ENCODE data around the gene PPAT. TPM values are rescaled to one million over a fixed set of nuclear protein-coding genes. Genes with fewer than 3 reads are reported as not detected.

Gene PPAT
- total RNA-seq (2014; rRNA removed; shearing (Covaris generic)) (87.4 and 96.8 TPM in 2 replicates), polyA plus RNA-seq (2016; fragmentation: Nextera tagmentation; extraction: Ambion mirVana) (56.3 and 63.0 TPM in 2 replicates)
- long read RNA-seq, transcript PPAT-201 (11 exons, 3,682 nt): major isoform, 36 of 54 reads
- long read RNA-seq, partial matches to known transcripts: 6 of 54 reads
- long read RNA-seq, other reads (novel, unspliced or antisense): 12 of 54 reads

DNA sequence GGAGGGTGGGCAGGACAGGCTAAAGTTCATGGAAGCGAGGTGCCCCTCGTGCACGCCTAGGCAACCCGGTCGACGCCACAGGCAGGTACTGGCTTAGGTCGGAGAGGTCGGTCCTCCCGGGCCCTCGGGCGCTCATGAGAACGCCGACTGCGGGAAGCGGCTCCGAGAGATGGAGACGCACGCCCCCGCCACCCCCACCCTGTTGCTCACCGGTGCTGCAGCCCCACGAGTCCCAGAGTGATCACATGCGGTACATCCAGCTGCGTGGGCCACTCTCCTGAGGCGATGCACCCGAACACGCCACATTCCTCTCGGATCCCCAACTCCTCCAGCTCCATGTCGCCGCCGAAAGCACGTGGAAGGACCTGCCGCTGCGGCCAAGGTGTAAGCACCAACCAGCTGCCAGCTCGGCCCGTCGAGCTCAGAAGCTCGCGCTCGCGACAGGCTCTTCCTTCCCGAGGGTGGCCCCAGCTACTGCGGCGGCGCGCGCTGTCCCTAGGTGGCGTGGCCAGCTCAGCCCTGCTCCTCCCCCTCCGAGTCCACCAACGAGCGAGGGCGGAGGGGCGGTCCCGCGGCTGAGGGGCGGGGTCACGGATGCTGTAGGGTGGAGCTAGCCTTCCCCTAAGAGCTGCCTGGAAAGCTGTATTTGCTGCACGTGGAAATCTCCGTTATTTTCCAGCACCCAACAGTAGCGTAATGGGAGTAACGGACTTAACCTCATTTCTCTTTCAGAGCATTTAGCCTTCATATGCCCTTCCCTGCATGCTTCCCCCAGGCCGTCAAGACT, at the start of gene PPAT:
Gene PPAT, minus strand, starts transcription at position 476 of the 787 bp plus-strand sequence. Its CDS starts 138 bp downstream, at position 338.
- peak within 1 kb of the TSS; percentile 95 for H3K27ac ChIP-seq (ENCODE audit: low read depth)
- peak within 1 kb of the TSS; percentile 92 for H3K4me2 ChIP-seq
- Mint-ChIP-seq H3K4me3 (peak within 1 kb of the TSS; percentile 99), H3K4me1 (peaks cover 35% of the 10 kb centered on the region), H3K9me3 (peaks cover 3% of the 10 kb centered on the region; the same call in 1 of the 3 replicates), H3K36me3 (ENCODE audit: low read depth) (peaks cover 44% of the 10 kb centered on the region), H3K27ac (peak within 1 kb of the TSS; percentile 99), H3K27me3 (ENCODE audit: insufficient read depth, low read depth, poor library complexity) (peaks cover 22% of the 10 kb centered on the region)
- peaks cover 92% of the 10 kb centered on the region for H3K79me2 ChIP-seq (replicated peaks; ENCODE audit: insufficient read depth)
- TF ChIP-seq JUNB (IDR thresholded peaks at IDR 0.05; ENCODE audit: unreplicated experiment): no peak
- TF ChIP-seq NANOG (IDR thresholded peaks at IDR 0.05; ENCODE audit: borderline replicate concordance): no peak
- TF ChIP-seq STAT1 (IDR thresholded peaks at IDR 0.05; ENCODE audit: unreplicated experiment): no peak
- TF ChIP-seq EZH2 (IDR thresholded peaks at IDR 0.05; ENCODE audit: low read depth, unreplicated experiment): no peak
- TF ChIP-seq, protein P1, sequence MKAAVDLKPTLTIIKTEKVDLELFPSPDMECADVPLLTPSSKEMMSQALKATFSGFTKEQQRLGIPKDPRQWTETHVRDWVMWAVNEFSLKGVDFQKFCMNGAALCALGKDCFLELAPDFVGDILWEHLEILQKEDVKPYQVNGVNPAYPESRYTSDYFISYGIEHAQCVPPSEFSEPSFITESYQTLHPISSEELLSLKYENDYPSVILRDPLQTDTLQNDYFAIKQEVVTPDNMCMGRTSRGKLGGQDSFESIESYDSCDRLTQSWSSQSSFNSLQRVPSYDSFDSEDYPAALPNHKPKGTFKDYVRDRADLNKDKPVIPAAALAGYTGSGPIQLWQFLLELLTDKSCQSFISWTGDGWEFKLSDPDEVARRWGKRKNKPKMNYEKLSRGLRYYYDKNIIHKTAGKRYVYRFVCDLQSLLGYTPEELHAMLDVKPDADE (IDR thresholded peaks at IDR 0.05): no peak; the same call in 1 of the 2 replicates
- no peak for TF ChIP-seq ZNF114 (CRISPR knock-in tag; IDR thresholded peaks at IDR 0.05)
- no peak for TF ChIP-seq EZH2phosphoT487 (IDR thresholded peaks at IDR 0.05; ENCODE audit: unreplicated experiment)
- TF ChIP-seq, protein P2, sequence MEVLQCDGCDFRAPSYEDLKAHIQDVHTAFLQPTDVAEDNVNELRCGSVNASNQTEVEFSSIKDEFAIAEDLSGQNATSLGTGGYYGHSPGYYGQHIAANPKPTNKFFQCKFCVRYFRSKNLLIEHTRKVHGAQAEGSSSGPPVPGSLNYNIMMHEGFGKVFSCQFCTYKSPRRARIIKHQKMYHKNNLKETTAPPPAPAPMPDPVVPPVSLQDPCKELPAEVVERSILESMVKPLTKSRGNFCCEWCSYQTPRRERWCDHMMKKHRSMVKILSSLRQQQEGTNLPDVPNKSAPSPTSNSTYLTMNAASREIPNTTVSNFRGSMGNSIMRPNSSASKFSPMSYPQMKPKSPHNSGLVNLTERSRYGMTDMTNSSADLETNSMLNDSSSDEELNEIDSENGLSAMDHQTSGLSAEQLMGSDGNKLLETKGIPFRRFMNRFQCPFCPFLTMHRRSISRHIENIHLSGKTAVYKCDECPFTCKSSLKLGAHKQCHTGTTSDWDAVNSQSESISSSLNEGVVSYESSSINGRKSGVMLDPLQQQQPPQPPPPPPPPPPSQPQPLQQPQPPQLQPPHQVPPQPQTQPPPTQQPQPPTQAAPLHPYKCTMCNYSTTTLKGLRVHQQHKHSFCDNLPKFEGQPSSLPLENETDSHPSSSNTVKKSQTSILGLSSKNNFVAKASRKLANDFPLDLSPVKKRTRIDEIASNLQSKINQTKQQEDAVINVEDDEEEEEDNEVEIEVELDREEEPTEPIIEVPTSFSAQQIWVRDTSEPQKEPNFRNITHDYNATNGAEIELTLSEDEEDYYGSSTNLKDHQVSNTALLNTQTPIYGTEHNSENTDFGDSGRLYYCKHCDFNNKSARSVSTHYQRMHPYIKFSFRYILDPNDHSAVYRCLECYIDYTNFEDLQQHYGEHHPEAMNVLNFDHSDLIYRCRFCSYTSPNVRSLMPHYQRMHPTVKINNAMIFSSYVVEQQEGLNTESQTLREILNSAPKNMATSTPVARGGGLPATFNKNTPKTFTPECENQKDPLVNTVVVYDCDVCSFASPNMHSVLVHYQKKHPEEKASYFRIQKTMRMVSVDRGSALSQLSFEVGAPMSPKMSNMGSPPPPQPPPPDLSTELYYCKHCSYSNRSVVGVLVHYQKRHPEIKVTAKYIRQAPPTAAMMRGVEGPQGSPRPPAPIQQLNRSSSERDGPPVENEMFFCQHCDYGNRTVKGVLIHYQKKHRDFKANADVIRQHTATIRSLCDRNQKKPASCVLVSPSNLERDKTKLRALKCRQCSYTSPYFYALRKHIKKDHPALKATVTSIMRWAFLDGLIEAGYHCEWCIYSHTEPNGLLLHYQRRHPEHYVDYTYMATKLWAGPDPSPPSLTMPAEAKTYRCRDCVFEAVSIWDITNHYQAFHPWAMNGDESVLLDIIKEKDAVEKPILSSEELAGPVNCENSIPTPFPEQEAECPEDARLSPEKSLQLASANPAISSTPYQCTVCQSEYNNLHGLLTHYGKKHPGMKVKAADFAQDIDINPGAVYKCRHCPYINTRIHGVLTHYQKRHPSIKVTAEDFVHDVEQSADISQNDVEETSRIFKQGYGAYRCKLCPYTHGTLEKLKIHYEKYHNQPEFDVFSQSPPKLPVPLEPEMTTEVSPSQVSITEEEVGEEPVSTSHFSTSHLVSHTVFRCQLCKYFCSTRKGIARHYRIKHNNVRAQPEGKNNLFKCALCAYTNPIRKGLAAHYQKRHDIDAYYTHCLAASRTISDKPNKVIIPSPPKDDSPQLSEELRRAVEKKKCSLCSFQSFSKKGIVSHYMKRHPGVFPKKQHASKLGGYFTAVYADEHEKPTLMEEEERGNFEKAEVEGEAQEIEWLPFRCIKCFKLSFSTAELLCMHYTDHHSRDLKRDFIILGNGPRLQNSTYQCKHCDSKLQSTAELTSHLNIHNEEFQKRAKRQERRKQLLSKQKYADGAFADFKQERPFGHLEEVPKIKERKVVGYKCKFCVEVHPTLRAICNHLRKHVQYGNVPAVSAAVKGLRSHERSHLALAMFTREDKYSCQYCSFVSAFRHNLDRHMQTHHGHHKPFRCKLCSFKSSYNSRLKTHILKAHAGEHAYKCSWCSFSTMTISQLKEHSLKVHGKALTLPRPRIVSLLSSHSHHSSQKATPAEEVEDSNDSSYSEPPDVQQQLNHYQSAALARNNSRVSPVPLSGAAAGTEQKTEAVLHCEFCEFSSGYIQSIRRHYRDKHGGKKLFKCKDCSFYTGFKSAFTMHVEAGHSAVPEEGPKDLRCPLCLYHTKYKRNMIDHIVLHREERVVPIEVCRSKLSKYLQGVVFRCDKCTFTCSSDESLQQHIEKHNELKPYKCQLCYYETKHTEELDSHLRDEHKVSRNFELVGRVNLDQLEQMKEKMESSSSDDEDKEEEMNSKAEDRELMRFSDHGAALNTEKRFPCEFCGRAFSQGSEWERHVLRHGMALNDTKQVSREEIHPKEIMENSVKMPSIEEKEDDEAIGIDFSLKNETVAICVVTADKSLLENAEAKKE (CRISPR knock-in tag; IDR thresholded peaks at IDR 0.05): no peak
- TF ChIP-seq POLR2AphosphoS5 (IDR thresholded peaks at IDR 0.05; ENCODE audit: low read depth): peak; percentile 94
- TF ChIP-seq ZNF331 (CRISPR knock-in tag; IDR thresholded peaks at IDR 0.05; ENCODE audit: low read depth): no peak
- TF ChIP-seq, protein P3, sequence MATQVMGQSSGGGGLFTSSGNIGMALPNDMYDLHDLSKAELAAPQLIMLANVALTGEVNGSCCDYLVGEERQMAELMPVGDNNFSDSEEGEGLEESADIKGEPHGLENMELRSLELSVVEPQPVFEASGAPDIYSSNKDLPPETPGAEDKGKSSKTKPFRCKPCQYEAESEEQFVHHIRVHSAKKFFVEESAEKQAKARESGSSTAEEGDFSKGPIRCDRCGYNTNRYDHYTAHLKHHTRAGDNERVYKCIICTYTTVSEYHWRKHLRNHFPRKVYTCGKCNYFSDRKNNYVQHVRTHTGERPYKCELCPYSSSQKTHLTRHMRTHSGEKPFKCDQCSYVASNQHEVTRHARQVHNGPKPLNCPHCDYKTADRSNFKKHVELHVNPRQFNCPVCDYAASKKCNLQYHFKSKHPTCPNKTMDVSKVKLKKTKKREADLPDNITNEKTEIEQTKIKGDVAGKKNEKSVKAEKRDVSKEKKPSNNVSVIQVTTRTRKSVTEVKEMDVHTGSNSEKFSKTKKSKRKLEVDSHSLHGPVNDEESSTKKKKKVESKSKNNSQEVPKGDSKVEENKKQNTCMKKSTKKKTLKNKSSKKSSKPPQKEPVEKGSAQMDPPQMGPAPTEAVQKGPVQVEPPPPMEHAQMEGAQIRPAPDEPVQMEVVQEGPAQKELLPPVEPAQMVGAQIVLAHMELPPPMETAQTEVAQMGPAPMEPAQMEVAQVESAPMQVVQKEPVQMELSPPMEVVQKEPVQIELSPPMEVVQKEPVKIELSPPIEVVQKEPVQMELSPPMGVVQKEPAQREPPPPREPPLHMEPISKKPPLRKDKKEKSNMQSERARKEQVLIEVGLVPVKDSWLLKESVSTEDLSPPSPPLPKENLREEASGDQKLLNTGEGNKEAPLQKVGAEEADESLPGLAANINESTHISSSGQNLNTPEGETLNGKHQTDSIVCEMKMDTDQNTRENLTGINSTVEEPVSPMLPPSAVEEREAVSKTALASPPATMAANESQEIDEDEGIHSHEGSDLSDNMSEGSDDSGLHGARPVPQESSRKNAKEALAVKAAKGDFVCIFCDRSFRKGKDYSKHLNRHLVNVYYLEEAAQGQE (IDR thresholded peaks at IDR 0.05; ENCODE audit: unreplicated experiment): no peak
- TF ChIP-seq CTCF (conservative IDR thresholded peaks at IDR 0.05; ENCODE audit: low read depth in 2 of 2): peak in 1 of 2 experiments; percentile 24; a peak in 1 of 4 replicates
- TF ChIP-seq CREB1 (CRISPR knock-in tag; IDR thresholded peaks at IDR 0.05; ENCODE audit: low read depth): no peak; the same call in 1 of the 2 replicates
- peaks cover 26% of the 10 kb centered on the region for H3K4me1 ChIP-seq (ENCODE audit: insufficient read depth)
- H3F3A ChIP-seq (replicated peaks; ENCODE audit: low read depth): no peaks in the 10 kb centered on the region
- no peaks in the 10 kb centered on the region for H3K36me3 ChIP-seq (ENCODE audit: insufficient read depth)
- peak within 1 kb of the TSS; percentile 99 for H3K4me3 ChIP-seq
- H2AFZ ChIP-seq: peak within 1 kb of the TSS; percentile 56
- peaks cover 47% of the 10 kb centered on the region for H4K20me1 ChIP-seq (replicated peaks; ENCODE audit: insufficient read depth)
- ATAC-seq: peak; percentile 86
- H3K27me3 ChIP-seq (ENCODE audit: insufficient read depth): no peaks in the 10 kb centered on the region
- no peaks in the 10 kb centered on the region for H3K9me2 ChIP-seq (ENCODE audit: insufficient read depth)
- DNase-seq (ENCODE audit: low spot score): peak; percentile 98

All from GM23338 (cell line).